Occipital lobe (tissue), 3 donors: ENCODE measurements around the gene STX8. TPM values are rescaled to one million over a fixed set of nuclear protein-coding genes. Genes with fewer than 3 reads are reported as not detected.

Experiments
- DNase-seq: peaks from one replicate; lab custom pipeline; 2025; lab: John Stamatoyannopoulos, UW
- small RNA-seq: library from RNA; depleted of rRNA; stranded (forward); fragments of <200 nt; gene quantifications from one replicate; pipeline ENCODE3, GENCODE V24; 2014
- total RNA-seq: library from RNA; depleted of rRNA; stranded (reverse); fragments of >200 nt; gene quantifications from one replicate; pipeline ENCODE4 v1.2.3, GENCODE V29; 2014

Gene STX8
- total RNA-seq, 1 donor from 2014 or later: 42.9 TPM

DNA sequence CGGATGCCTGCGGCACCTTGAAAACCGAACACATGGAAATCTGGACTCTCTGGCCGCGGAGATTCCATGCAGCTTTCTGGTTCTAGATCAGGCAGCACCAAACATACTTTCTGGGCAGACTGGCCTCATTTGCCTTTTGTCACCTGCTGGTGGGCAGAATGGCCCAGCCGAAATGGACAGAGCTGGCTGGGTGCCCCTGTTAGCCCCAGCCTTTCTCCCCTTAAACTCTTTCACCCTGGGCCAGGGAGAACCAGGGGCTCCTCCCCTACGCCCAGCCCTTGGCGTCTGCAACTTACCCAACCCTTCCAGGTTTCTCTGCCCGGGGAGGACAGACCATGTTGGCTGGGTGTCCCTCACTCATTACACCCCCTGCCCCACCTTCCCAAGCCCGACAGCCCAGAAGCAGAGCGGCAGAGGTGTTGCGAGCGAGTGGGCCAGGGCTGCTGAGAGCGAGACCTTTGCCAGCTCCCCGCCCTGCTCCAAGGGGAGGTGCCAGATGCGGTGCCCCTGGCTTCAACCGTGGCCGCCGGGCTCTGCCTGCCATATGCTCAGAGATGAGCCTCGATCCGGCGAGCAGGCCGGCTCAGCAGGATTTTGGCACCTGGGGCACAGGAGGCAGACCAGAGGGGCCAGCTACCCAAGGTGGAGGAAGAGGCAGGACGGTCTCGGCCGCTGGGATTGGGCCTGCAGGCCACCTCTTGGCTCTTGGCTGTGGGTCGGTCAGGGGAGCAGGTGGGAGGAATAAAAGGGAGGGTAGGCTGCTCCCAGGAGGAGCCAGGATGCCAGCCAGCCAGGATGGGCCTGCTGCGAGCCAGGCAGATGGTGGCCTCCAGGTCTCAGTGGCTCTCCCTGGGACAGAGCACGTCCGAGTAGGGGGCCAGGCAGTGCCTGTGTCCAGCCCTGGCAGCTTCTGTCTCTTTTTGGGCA is 363.0 kb downstream of the STX8 start:
- DNase-seq: no peak

DNA sequence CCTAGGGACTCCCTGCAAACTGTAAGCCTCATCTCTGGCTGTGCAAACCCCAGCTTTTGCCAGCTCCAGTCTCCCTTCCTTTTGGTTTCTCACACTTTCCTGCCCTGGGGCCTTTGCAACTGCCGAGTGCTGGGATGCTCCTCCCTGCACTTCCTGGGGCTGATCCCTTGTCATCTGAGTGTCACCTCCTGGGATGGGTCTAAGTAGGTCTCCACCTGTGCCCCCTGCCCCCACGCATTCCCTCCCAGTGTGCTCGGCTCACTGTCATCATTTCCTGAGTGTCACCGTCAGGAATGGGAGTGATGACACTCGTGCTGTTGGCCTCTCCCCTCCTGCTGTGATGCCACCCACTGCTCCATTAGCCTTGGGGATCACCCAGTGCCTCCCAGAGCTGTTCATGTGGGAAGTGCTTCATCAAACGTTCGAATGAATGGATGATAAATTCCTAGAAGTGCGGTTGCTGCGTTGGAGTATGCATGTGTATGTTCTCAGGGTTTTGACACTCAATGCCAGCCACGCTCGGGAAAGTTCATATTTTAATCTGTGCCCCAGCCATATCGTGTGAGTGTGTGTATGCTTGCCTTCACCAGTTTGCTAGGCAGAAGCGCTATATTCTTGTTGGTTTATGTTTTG is 364.4 kb downstream of the STX8 start:
- DNase-seq: no peak

- DNase-seq: no peak
These were observed 365.7 kb downstream of the STX8 start for GRCh38 chr17:9209781-9210370.

DNA sequence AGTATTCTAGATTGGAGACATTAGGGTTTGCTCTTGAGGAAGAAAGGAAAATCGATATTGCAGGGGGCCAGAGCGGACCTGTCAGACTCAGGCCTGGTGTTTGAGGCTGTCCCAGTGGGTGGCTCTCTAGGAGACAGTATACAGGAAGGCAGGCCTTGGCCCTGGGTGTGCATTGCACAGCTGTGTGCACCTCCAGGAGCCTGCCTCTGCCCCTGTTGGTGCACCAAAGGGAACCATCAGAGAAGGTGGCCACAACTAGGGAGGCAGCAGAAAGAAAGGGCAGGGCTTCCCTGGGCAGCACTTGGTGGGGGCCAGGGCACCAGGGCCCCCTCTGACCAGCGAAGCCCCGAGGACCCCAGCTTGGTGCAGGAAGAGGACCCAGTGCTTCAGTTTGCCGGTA is 366.3 kb downstream of the STX8 start:
- no peak for DNase-seq

DNA sequence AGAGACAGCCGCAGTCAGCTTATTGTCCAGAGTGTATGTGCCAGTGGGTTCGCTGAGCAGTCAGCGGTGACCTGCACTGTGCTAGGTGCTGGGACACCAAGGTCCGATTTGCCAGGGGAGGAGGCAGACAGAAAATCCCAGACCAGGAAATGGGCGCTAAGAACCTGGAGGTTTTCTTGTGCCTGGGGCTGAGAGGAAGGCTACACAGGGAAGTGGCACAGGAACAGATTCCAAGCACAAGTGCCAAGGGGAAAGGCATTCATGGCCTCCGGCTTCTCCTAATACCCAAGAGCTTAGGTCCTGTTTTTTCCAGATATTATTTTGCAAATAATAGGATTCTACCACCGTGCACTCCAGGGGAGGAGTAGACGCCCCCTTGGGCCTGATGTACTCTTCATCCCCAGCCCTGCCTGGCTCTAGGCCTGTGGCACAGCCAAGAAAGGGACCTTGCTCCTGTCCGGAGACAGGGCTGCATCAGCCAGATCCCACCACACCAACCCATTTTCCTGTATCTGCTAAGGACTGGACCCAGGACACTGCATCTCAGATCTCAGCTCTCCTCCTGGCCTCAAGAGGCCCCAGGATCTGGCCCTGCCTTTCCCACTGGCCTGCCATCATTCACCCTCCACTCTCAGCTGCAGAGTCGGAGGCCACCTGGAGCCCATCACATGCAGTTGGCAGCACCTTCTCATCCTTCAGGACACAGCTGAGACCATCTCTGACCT is 367.1 kb downstream of the STX8 start:
- no peak for DNase-seq

DNA sequence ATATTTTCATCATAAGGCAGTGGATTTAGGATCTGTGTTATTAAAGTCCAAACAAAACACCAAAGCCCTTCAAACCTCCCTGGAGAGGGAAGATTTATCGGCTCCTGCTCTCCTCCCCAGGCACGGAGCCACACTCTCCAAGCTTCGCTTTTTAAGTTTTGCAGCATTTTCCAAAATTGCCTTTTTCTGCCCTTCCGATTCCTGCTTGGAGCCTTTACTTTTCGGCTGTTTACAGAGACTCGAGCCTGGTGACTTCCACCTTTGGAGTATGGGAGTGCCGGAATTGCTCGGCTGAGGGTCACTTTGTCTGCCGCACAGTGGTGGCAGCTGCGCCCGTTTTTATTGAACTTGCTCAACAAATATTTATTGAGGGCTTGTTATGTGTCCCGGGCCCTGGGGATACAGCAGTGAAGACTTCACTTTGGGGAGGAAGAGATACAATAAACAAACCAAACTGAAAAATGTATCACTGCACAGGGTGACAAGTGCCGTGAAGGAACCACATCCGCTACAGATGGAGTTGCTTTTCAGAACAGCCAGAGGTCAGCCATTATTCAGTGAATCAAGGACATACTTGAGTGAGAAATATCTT is 368.8 kb downstream of the STX8 start:
- DNase-seq: no peak

DNA sequence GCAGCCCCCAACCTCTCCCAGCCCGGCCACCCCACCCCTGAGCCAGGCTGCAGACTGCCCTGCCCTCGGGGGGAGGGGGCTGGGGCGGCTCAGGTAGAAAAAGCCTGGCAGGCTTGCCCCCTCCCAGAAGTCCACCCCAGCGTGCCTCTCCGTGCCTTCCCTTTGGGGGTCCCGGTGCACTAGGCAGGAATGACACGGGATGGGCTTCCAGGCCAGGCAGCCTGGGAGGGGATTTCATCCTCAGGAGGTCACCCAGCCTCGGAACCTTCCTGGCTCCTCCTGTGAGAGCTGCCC is 369.3 kb downstream of the STX8 start:
- DNase-seq: no peak

- DNase-seq: no peak
These were observed 369.9 kb downstream of the STX8 start for GRCh38 chr17:9205520-9206409.

DNA sequence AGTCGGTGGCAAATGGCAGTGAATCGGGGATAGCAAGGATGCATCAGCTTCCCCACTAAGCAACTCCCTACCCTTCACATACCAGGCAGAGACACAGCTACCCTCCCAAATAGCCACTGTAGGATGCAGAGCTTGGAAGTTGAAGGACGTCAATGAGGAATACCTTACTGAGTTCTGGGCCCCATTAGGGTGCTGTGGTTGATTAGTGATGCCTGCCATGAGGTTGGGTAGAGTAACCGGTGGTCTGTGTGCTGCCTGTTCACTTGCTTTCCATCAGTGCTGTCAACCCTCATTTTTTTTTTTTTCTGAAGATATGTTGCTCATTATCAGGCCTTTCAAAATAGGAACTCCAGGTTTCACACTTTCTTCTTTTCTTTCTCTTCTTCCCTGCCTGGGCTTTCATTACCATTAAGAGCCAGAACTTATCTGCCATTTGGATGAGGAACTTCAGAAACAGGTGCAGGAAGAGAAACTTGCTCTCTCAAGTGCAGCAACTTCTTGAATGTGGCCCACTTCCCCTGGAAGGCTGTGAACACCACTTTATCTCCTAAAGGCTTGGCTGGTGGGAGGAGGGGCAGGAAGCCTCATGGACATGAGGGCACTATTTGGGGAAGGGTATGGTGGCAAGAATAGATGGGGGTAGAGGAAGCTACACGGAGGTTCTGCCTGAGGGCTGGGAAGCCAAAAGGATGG is 370.8 kb downstream of the STX8 start:
- no peak for DNase-seq

- no peak for DNase-seq
These were observed 371.7 kb downstream of the STX8 start for GRCh38 chr17:9203771-9204425.

DNA sequence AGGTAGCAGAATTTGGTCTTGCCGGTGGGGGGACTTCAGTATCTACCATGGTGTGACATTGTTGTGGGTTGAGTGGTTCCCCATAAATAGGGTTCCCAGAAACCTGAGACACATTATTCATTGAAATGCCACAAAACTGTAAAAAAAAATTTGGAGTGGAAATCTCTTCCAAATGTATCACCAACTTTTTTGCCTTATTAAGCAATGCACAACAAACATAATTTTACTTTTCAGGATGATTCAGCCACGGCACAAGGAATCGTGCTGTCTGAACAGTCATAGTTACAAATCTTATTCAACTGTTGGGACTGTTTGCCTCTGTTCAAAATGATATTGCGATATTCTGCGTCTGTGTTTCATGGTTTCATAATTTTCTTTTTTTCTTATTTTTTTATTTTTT is 373.1 kb downstream of the STX8 start:
- DNase-seq: no peak

GRCh38 chr17:9200699-9201359 is 374.8 kb downstream of the STX8 start:
- no peak for DNase-seq

Small RNA genes within 50 kb of the gene (small RNA-seq; reads per million reads assigned to genes)
- gene AC005695.3: not detected

Other genes starting within 250 kb of the STX8 start
- 2.2 TPM for gene CFAP52, start 822 bp upstream of the STX8 start, total RNA-seq
- 3.6 TPM for gene USP43, start 69.7 kb upstream of the STX8 start, total RNA-seq
- not detected for gene DHRS7C, start 215.8 kb upstream of the STX8 start, total RNA-seq
- not detected for gene GSG1L2, start 246.3 kb upstream of the STX8 start, total RNA-seq